Parathyroid adenoma (tissue), 2 donors: ENCODE measurements around the gene NFILZ.

Experiments used
- H2AFZ ChIP-seq: fragments of 300-600 bp; sonication (generic); one replicate; pipeline ENCODE4 v1.7.0; 2017; ENCODE audit warnings: antibody characterized with exemption, mild to moderate bottlenecking
- H3K27ac ChIP-seq: fragments of 300-600 bp; sonication (generic); one replicate; pipeline ENCODE4 v1.7.0; 2017
- H3K27me3 ChIP-seq: fragments of 300-600 bp; sonication (generic); one replicate; pipeline ENCODE4 v1.7.0; 2017; ENCODE audit warnings: low read length; ENCODE audit not compliant: control insufficient read depth, insufficient read depth
- H3K36me3 ChIP-seq: fragments of 300-600 bp; sonication (generic); one replicate; pipeline ENCODE4 v1.7.0; 2017; ENCODE audit warnings: low read length; ENCODE audit not compliant: control insufficient read depth, insufficient read depth
- H3K4me1 ChIP-seq: fragments of 300-600 bp; sonication (generic); one replicate; pipeline ENCODE4 v1.7.0; 2017; ENCODE audit warnings: control low read depth
- H3K4me2 ChIP-seq: fragments of 300-600 bp; sonication (generic); one replicate; pipeline ENCODE4 v1.7.0; 2017; ENCODE audit warnings: low read length
- H3K4me3 ChIP-seq: fragments of 300-600 bp; sonication (generic); one replicate; pipeline ENCODE4 v1.7.0; 2017; ENCODE audit warnings: low read depth, low read length
- H3K79me2 ChIP-seq: fragments of 300-600 bp; sonication (generic); one replicate; pipeline ENCODE4 v1.7.0; 2017; ENCODE audit warnings: control low read depth
- H3K9ac ChIP-seq: fragments of 300-600 bp; sonication (generic); one replicate; pipeline ENCODE4 v1.7.0; 2017; ENCODE audit warnings: mild to moderate bottlenecking
- H3K9me3 ChIP-seq: fragments of 300-600 bp; sonication (generic); one replicate; pipeline ENCODE4 v1.7.0; 2017; ENCODE audit warnings: low read length; ENCODE audit not compliant: control insufficient read depth
- CTCF ChIP-seq: fragments of 300-600 bp; sonication (generic); IDR thresholded peaks from one replicate; pipeline ENCODE4 v1.7.0; 2017; ENCODE audit warnings: antibody characterized with exemption, mild to moderate bottlenecking
- donor health status: primary hyperparathyroidism.

NFILZ gene

GRCh38 chr19:8657869-8658268 lies 27.4 kb downstream of the NFILZ start:
- no peak overlapping the region for H3K4me3 ChIP-seq
- no peaks in the 10 kb centered on the region for H3K27me3 ChIP-seq
- H3K9me3 ChIP-seq, result no peaks in the 10 kb centered on the region
- no peak overlapping the region for H3K4me2 ChIP-seq
- no peak for TF ChIP-seq CTCF
- H3K36me3 ChIP-seq, result no peaks in the 10 kb centered on the region
- H3K9ac ChIP-seq, result no peak overlapping the region
- H3K27ac ChIP-seq, result no peak overlapping the region
- H3K79me2 ChIP-seq, result no peaks in the 10 kb centered on the region
- H3K4me1 ChIP-seq, result no peaks in the 10 kb centered on the region
- H2AFZ ChIP-seq, result no peak overlapping the region

- no peaks in the 10 kb centered on the region for H3K4me1 ChIP-seq
Observed at GRCh38 chr19:8659905-8660304, 29.5 kb downstream of the NFILZ start.

DNA sequence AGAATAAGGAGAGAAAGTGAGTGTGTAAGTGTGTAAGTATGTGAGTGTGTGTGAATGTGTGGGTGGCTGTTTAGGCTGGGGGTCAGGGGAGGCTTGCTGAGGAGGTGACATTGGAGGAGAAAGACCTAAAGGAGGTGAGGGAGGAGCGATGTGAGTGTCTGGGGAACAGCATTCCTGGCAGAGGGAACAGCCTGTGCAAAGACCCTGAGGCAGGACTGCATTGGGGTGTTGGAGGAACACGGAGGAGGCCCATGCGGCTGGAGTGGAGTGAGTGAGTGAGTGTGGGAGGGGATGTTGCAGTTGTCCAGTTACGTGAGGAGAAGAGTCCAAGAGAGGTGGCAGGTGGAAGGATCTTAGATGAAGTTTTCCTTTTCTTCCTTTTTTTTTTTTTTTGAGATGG lies 31.8 kb downstream of the NFILZ start:
- TF ChIP-seq CTCF, result no peak
- no peak overlapping the region for H3K27ac ChIP-seq
- H3K9ac ChIP-seq, result no peak overlapping the region
- H3K4me1 ChIP-seq, result no peaks in the 10 kb centered on the region
- no peaks in the 10 kb centered on the region for H3K36me3 ChIP-seq
- H3K27me3 ChIP-seq, result no peaks in the 10 kb centered on the region
- H3K79me2 ChIP-seq, result no peaks in the 10 kb centered on the region
- H3K4me2 ChIP-seq, result no peak overlapping the region
- H2AFZ ChIP-seq, result no peak overlapping the region
- no peak overlapping the region for H3K4me3 ChIP-seq
- no peaks in the 10 kb centered on the region for H3K9me3 ChIP-seq

More at GRCh38 chr19:8659905-8660304, 29.5 kb downstream of the NFILZ start:
- Histone ChIP-seq H3K27me3 (no peaks in the 10 kb centered on the region), H3K79me2 (no peaks in the 10 kb centered on the region), H2AFZ (no peak overlapping the region), H3K36me3 (no peaks in the 10 kb centered on the region), H3K27ac (no peak overlapping the region), H3K4me3 (no peak overlapping the region), H3K4me2 (no peak overlapping the region), H3K9ac (no peak overlapping the region), H3K9me3 (no peaks in the 10 kb centered on the region)
- no peak for TF ChIP-seq CTCF

GRCh38 chr19:8663920-8664670 lies 33.7 kb downstream of the NFILZ start:
- Histone ChIP-seq H3K4me3 (no peak overlapping the region), H3K9ac (no peak overlapping the region), H3K79me2 (no peaks in the 10 kb centered on the region), H3K27ac (no peak overlapping the region), H3K9me3 (no peaks in the 10 kb centered on the region), H2AFZ (no peak overlapping the region), H3K36me3 (no peaks in the 10 kb centered on the region), H3K4me2 (no peak overlapping the region), H3K27me3 (no peaks in the 10 kb centered on the region), H3K4me1 (no peaks in the 10 kb centered on the region)
- TF ChIP-seq CTCF, result no peak

DNA sequence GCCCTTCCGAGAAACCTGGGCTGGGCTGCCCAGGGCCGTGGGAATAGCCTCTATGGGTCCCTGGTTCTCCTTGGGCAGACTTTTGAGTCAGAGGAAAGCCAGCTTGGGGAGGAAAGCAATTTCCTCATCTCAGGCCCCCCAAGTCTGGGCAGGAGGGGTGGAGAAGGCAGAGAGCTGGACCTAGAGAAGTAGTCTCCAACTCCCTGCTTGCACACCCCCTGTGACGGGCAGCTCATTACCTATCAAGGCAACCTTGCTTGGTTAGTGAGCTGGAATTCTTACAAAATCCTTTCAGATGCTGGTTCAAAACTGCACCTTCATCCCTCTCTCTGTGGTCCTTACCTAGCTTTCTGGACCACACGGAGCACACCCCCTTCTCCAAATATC lies 34.2 kb downstream of the NFILZ start:
- no peak overlapping the region for H3K4me3 ChIP-seq
- no peak overlapping the region for H3K9ac ChIP-seq
- no peaks in the 10 kb centered on the region for H3K9me3 ChIP-seq
- no peak overlapping the region for H3K4me2 ChIP-seq
- no peaks in the 10 kb centered on the region for H3K79me2 ChIP-seq
- no peak overlapping the region for H3K27ac ChIP-seq
- no peak for TF ChIP-seq CTCF
- no peak overlapping the region for H2AFZ ChIP-seq
- H3K4me1 ChIP-seq, result no peaks in the 10 kb centered on the region
- no peaks in the 10 kb centered on the region for H3K27me3 ChIP-seq
- no peaks in the 10 kb centered on the region for H3K36me3 ChIP-seq
